H1 (cell line): ENCODE measurements around the gene LRRC3C. TPM values are rescaled to one million over a fixed set of nuclear protein-coding genes. Genes with fewer than 3 reads are reported as not detected.

Experiments
- CEBPB ChIP-seq: IDR thresholded peaks from 2 replicates; pipeline ENCODE4 v1.6.1; 2012; ENCODE audit warnings: low read depth, low read length
- HDAC2 ChIP-seq, 2 experiments: fragments of 300-600 bp in 1 of 2; sonication (generic) in 1 of 2; IDR thresholded peaks; 2 replicates each; pipeline ENCODE4 v1.6.1; 2011 to 2012; ENCODE audit warnings: low read depth in 2 of 2, low read length in 2 of 2, mild to moderate bottlenecking in 2 of 2, moderate library complexity in 2 of 2, borderline replicate concordance in 1 of 2, inconsistent platforms in 1 of 2
- HDAC6 ChIP-seq: IDR thresholded peaks from one replicate; pipeline ENCODE4 v1.7.1; 2012; ENCODE audit warnings: low read depth, mild to moderate bottlenecking, inconsistent platforms, low read length, moderate library complexity
- KDM4A ChIP-seq: IDR thresholded peaks from one replicate; pipeline ENCODE4 v1.7.1; 2012; ENCODE audit warnings: low read depth, mild to moderate bottlenecking, moderate library complexity, low read length, inconsistent platforms; ENCODE audit not compliant: severe bottlenecking
- POLR2A ChIP-seq, 2 experiments: IDR thresholded peaks; 1 replicate in 1 of 2; 2 replicates in 1 of 2; pipeline ENCODE4 v1.6.1; 2011; ENCODE audit warnings: low read depth in 2 of 2, low read length in 2 of 2, mild to moderate bottlenecking in 2 of 2; ENCODE audit errors: control extremely low read depth in 1 of 2
- RNF2 ChIP-seq: fragments of 200-900, 300-1000 bp; sonication (generic); IDR thresholded peaks from 2 replicates; pipeline ENCODE4 v1.7.1; 2016; ENCODE audit warnings: borderline replicate concordance, low read depth, mild to moderate bottlenecking, antibody characterized with exemption, low read length; ENCODE audit not compliant: poor library complexity, severe bottlenecking; ENCODE audit errors: missing control alignments
- SP1 ChIP-seq: IDR thresholded peaks from 2 replicates; pipeline ENCODE4 v1.6.1; 2011; ENCODE audit warnings: low read depth, low read length
- SP2 ChIP-seq: IDR thresholded peaks from 2 replicates; pipeline ENCODE4 v1.6.1; 2012; ENCODE audit warnings: mild to moderate bottlenecking, low read length, inconsistent platforms
- SRF ChIP-seq: IDR thresholded peaks from 2 replicates; pipeline ENCODE4 v1.6.1; 2011; ENCODE audit warnings: mild to moderate bottlenecking, low read depth, low read length, moderate library complexity
- polyA plus RNA-seq, 7 experiments: library from polyadenylated mRNA; depleted of rRNA in 3 of 7; stranded (reverse) in 5 of 7; unstranded in 2 of 7; fragments of >200 nt in 5 of 7; fragments of 200-250 nt in 2 of 7; gene quantifications; 1 replicate in 5 of 7; 2 replicates in 1 of 7; 4 replicates in 1 of 7; pipeline versions ENCODE4 v1.2.1 to v1.2.3, GENCODE V29; 2011 to 2013; ENCODE audit warnings: missing spikeins in 2 of 7, mixed read lengths in 2 of 7
- total RNA-seq: library from RNA; stranded (reverse); fragmentation: NEBNext Ultra II Directional; extraction: Animal tissue kit (Norgen Biotek cat#: 25700); gene quantifications from 2 replicates; pipeline ENCODE4 v1.2.1, GENCODE V29; 2021

Gene LRRC3C
- total and polyA plus RNA-seq, 2 of the 8 experiments (the other 6 are each of a cell fraction or from before 2014, with no cell fraction given), result not detected

GRCh38 chr17:39903158-39903884 is 24.2 kb upstream of the LRRC3C start (continued):
- TF ChIP-seq HDAC6, result no peak
- no peak for TF ChIP-seq SRF
- no peak for TF ChIP-seq SP2
- TF ChIP-seq POLR2A (IDR thresholded peaks at IDR 0.05; ENCODE audit: control extremely low read depth in 1 of 2, low read depth in 2 of 2, low read length in 2 of 2), result no peak
- no peak for TF ChIP-seq HDAC2 (IDR thresholded peaks at IDR 0.05; ENCODE audit: borderline replicate concordance in 1 of 2, low read depth in 2 of 2, low read length in 2 of 2)
- TF ChIP-seq RNF2, result no peak
- TF ChIP-seq SP1, result no peak
- TF ChIP-seq CEBPB, result no peak
- TF ChIP-seq KDM4A, result no peak
- TF ChIP-seq, all 59 proteins: peak for 0
